ENCODE results near the gene LIPM.

LIPM gene, protein sequence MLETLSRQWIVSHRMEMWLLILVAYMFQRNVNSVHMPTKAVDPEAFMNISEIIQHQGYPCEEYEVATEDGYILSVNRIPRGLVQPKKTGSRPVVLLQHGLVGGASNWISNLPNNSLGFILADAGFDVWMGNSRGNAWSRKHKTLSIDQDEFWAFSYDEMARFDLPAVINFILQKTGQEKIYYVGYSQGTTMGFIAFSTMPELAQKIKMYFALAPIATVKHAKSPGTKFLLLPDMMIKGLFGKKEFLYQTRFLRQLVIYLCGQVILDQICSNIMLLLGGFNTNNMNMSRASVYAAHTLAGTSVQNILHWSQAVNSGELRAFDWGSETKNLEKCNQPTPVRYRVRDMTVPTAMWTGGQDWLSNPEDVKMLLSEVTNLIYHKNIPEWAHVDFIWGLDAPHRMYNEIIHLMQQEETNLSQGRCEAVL

DNA sequence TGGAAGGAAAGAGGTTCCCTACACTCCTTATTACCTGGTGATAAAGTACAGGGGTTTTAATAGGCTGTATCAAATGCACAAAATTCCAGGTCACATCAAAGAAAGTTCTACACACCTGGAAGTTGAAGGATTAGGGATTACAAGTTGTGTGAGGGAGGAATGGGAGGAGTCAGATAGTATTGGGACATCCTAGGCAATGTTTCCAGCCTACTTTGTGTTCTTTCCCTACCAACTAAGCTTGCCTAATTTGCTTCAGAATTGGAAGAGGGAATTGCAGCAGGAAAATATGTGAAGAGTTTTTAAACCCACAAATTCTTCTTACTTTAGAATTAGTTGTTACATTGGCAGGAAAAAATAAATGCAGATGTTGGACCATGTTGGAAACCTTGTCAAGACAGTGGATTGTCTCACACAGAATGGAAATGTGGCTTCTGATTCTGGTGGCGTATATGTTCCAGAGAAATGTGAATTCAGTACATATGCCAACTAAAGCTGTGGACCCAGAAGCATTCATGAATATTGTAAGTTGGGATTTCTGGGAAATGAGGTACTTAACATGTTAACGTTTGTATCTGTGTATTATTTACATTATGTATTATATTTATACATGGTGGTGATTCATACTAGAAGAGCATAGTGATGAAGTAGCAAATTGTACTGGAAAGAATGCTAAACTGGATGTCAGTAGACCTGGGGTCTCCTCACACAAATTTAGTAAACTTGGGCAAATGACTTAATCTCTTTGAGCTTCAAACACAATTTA is at the start of gene LIPM:
Gene LIPM (plus strand): TSS at position 208 of the 763 bp plus-strand sequence. CDS start 167 bp downstream, at position 375.
- TF ChIP-seq REST (IDR thresholded peaks at IDR 0.05; ENCODE audit: low read depth) (no peak), TAF1 (IDR thresholded peaks at IDR 0.05; ENCODE audit: low read depth) (no peak), NFIC (IDR thresholded peaks at IDR 0.05) (no peak), EGR1 (IDR thresholded peaks at IDR 0.05) (no peak), TEAD4 (IDR thresholded peaks at IDR 0.05) (no peak), MAX (IDR thresholded peaks at IDR 0.05) (no peak), TCF12 (IDR thresholded peaks at IDR 0.05; ENCODE audit: low read depth) (no peak), ZBTB7A (IDR thresholded peaks at IDR 0.05; ENCODE audit: low read depth) (no peak), FOXM1 (IDR thresholded peaks at IDR 0.05; ENCODE audit: borderline replicate concordance, low read depth) (no peak), CEBPB (IDR thresholded peaks at IDR 0.05) (no peak)

DNA sequence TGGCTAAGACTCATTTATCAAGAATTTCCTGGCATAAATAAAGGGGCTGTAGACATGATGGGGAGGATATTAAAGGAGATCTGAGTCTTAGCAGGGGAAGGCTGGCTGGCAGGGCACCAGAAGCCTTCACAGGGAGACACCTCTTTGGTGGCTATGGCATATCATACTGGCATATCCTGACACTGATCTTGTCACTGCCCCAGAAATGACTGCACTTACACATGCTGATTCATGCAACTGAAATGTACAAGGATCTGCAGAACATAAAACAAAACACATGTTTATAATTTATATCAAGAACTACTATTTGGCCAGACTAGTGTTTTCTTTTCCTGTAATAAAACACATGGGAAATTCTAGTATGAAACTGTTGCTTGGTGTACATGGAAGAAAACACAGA is 48.2 kb upstream of the LIPM start:
- TF ChIP-seq CEBPB (IDR thresholded peaks at IDR 0.05): no peak
- no peak for TF ChIP-seq MAX (IDR thresholded peaks at IDR 0.05)

GRCh38 chr10:88755753-88756152 is 46.8 kb upstream of the LIPM start:
- TF ChIP-seq FOXM1 (IDR thresholded peaks at IDR 0.05; ENCODE audit: borderline replicate concordance, low read depth) (no peak), CREB1 (IDR thresholded peaks at IDR 0.05; ENCODE audit: low read depth) (no peak), TCF12 (IDR thresholded peaks at IDR 0.05; ENCODE audit: low read depth) (no peak)

- no peak for TF ChIP-seq TCF12 (IDR thresholded peaks at IDR 0.05; ENCODE audit: low read depth)
- TF ChIP-seq RAD21 (IDR thresholded peaks at IDR 0.05; ENCODE audit: low read depth): no peak
These were observed 45.9 kb upstream of the LIPM start for GRCh38 chr10:88756660-88757059.

DNA sequence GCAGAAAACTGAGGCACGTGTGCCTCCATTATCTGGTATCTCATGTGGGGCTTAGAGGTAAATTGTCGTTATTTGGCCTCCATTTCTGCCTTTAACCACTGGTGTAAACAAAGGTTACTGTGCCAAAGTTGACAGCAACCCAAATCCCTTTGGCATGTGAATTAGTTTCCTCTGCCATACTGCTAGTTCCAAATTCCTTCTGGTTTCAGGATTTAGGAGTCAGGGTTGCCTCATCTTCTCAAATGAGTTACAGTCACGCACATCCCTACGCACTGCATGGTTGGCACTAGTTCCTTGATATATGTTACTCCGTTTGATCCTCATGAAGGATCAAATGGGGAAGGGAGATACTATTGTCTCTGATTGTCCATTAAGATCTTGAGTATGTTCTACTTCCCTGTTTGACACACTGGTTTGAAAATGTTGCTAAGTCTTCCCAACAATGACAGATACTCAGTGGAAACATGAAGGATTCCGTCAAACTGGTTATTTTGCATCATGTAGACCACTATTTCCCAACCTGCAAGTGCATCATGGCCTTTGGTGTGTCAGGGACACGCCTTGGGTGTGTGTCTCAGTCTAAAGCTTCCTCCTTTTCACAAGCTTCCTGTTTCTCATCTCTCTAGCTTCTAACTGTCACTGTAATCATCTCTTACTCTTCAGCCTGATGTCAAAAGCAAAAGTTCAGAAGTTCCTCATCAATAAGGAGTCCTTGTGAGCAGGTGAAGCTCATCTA is 43.0 kb upstream of the LIPM start, which contains the start of gene LIPN:
Gene LIPN (plus strand): TSS at position 655 of the 736 bp plus-strand sequence. CDS start 1,386 bp downstream, outside the sequence.
- TF ChIP-seq CREB1 (IDR thresholded peaks at IDR 0.05; ENCODE audit: low read depth) (no peak), RAD21 (IDR thresholded peaks at IDR 0.05; ENCODE audit: low read depth) (no peak), EGR1 (IDR thresholded peaks at IDR 0.05) (no peak), CEBPB (IDR thresholded peaks at IDR 0.05) (no peak), MAX (IDR thresholded peaks at IDR 0.05) (no peak), YY1 (IDR thresholded peaks at IDR 0.05; ENCODE audit: low read depth) (no peak), TCF12 (IDR thresholded peaks at IDR 0.05; ENCODE audit: low read depth) (no peak), TAF1 (IDR thresholded peaks at IDR 0.05; ENCODE audit: low read depth) (no peak), ZBTB7A (IDR thresholded peaks at IDR 0.05; ENCODE audit: low read depth) (no peak)
- TF ChIP-seq, protein P1, sequence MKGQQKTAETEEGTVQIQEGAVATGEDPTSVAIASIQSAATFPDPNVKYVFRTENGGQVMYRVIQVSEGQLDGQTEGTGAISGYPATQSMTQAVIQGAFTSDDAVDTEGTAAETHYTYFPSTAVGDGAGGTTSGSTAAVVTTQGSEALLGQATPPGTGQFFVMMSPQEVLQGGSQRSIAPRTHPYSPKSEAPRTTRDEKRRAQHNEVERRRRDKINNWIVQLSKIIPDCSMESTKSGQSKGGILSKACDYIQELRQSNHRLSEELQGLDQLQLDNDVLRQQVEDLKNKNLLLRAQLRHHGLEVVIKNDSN (IDR thresholded peaks at IDR 0.05): no peak

- TF ChIP-seq CREB1 (IDR thresholded peaks at IDR 0.05; ENCODE audit: low read depth) (no peak), EGR1 (IDR thresholded peaks at IDR 0.05) (no peak), ZBTB7A (IDR thresholded peaks at IDR 0.05; ENCODE audit: low read depth) (no peak), RAD21 (IDR thresholded peaks at IDR 0.05; ENCODE audit: low read depth) (no peak), TCF12 (IDR thresholded peaks at IDR 0.05; ENCODE audit: low read depth) (no peak), NFIC (IDR thresholded peaks at IDR 0.05) (no peak), FOXM1 (IDR thresholded peaks at IDR 0.05; ENCODE audit: borderline replicate concordance, low read depth) (no peak), EP300 (IDR thresholded peaks at IDR 0.05; ENCODE audit: borderline replicate concordance) (no peak), YY1 (IDR thresholded peaks at IDR 0.05; ENCODE audit: low read depth) (no peak), TAF1 (IDR thresholded peaks at IDR 0.05; ENCODE audit: low read depth) (no peak)
These were observed 39.6 kb upstream of the LIPM start for GRCh38 chr10:88762906-88763305.

- TF ChIP-seq FOXM1 (IDR thresholded peaks at IDR 0.05; ENCODE audit: borderline replicate concordance, low read depth) (no peak), CEBPB (IDR thresholded peaks at IDR 0.05) (no peak)
These were observed 39.1 kb upstream of the LIPM start for GRCh38 chr10:88763441-88763840.

Measured in Ishikawa (cell line).